Heart right ventricle (tissue), 16 donors: Measurements from ENCODE around the gene TRNAU1AP. TPM values are rescaled to one million over a fixed set of nuclear protein-coding genes. Genes with fewer than 3 reads are reported as not detected.

Experiments used
- ATAC-seq, 8 donors: fragments of 200-7000 bp; cut with Tn5 transposase; one replicate each; pipeline ENCODE4 v1.9.1; 2020; ENCODE audit warnings: mild to moderate bottlenecking in 8 of 8, moderate library complexity in 8 of 8, moderate number of reproducible peaks in 1 of 8
- DNase-seq, 2 donors: peaks; one replicate each; pipeline ENCODE4 v3.0.0-alpha.2; 2020
- H3K27ac ChIP-seq, 10 donors: fragments of 200-600 bp; sonication (generic) in 2 of 10; one replicate each; pipeline versions ENCODE4 v1.5.0 to v1.8.0; 2020 to 2022; ENCODE audit warnings: mild to moderate bottlenecking in 3 of 10
- H3K27me3 ChIP-seq, 7 donors: fragments of 200-600 bp; one replicate each; pipeline ENCODE4 v1.8.0; 2021 to 2022; ENCODE audit warnings: mild to moderate bottlenecking in 2 of 7
- H3K36me3 ChIP-seq, 9 donors: fragments of 200-600 bp; sonication (generic) in 1 of 9; one replicate each; pipeline versions ENCODE4 v1.5.0 to v1.8.0; 2020 to 2022; ENCODE audit warnings: mild to moderate bottlenecking in 2 of 9
- H3K4me1 ChIP-seq, 9 donors: fragments of 200-600 bp; sonication (generic) in 1 of 9; one replicate each; pipeline versions ENCODE4 v1.5.0 to v1.8.0; 2020 to 2022; ENCODE audit warnings: mild to moderate bottlenecking in 4 of 9
- H3K4me3 ChIP-seq, 10 donors: fragments of 200-600 bp; sonication (generic) in 2 of 10; one replicate each; pipeline versions ENCODE4 v1.5.0 to v1.8.0; 2020 to 2022; ENCODE audit warnings: mild to moderate bottlenecking in 7 of 10, moderate library complexity in 2 of 10
- H3K9me3 ChIP-seq, 11 donors: fragments of 200-600 bp in 10 of 11; sonication (generic) in 2 of 11; one replicate each; pipeline versions ENCODE4 v1.5.0 to v1.8.0; 2013 to 2022; ENCODE audit warnings: mild to moderate bottlenecking in 2 of 11, control low read depth in 1 of 11, moderate library complexity in 1 of 11
- CTCF ChIP-seq, 9 donors: fragments of 200-600 bp; sonication (generic) in 2 of 9; IDR thresholded peaks; one replicate each; pipeline versions ENCODE4 v1.5.0 to v1.8.0; 2021 to 2022; ENCODE audit warnings: antibody characterized with exemption in 9 of 9, mild to moderate bottlenecking in 5 of 9, moderate library complexity in 1 of 9
- WGBS, 2 donors: extraction: QIAGEN DNeasy Blood & Tissue Kit; methylation state at CpG; one replicate each; pipeline ENCODE4 v1.1.7; 2013; ENCODE audit warnings: inconsistent platforms in 1 of 2; 5-methylcytosine and 5-hydroxymethylcytosine counted together
- intact Hi-C, 10 donors: fragments of 100-400 bp; cut with DNase I; formaldehyde crosslinking; loops; one replicate each; pipeline versions ENCODE4 v1.11.1 to v1.14.2; 2022
- polyA plus RNA-seq, 2 donors: library from polyadenylated mRNA; stranded (reverse); fragments of 200-250 nt; gene quantifications; one replicate each; pipeline ENCODE4 v1.2.3, GENCODE V29; 2013
- total RNA-seq, 10 donors: library from RNA; stranded (reverse); fragmentation: NEBNext Ultra II Directional in 3 of 10; extraction: Animal tissue kit (Norgen Biotek cat#: 25700) in 3 of 10; gene quantifications; one replicate each; pipeline versions ENCODE4 v1.2.1 to v1.2.4, GENCODE V29; 2021 to 2023
- donor health status: Arrhythmogenic right ventricular cardiomyopathy.
- donor health status: ischemic (EF 13 %, LVEDD 7.1; RV severe dilation, severe dysfunction).
- donor health status: healthy with polysubstance abuse.
- donor health status: DM: no; HTN: yes; CAD: no.
- donor health status: DM: no; HTN: no; CAD: no.
- donor health status: ischemic (EF 25% LVEDD 6.9; RV normal size, moderate dysfunction).
- donor health status: ischemic (EF 25% LVEDD 5.7; RV mildly dilated, moderate dysfunction).
- donor health status: healthy.
- donor health status: DM: yes; HTN: yes; CAD: no.
- donor health status: Ischemic cardiomyopathy.
- donor health status: ischemic (EF 35%, LVEDD 5.7; RV mildly dilated, moderate dysfunction).
- donor health status: nonischemic (EF 11% LVEDD 7.7; RV severe dilation, severe dysfunction).
- donor health status: DM: yes; HTN: yes; CAD: no.
- donor health status: PGD.
- donor health status: ischemic (EF 29% LVEDD 5.4; RV normal size, mild dysfunction).
- donor health status: nonischemic (EF 23%, LVEDD 6.1; RV moderate dilation, normal function).

The TRNAU1AP gene
- total and polyA plus RNA-seq, 12 donors = 13.1 to 21.4 (median 16.5) TPM

- Histone ChIP-seq H3K36me3 (peaks cover 3 to 75% (median 31%) of the 10 kb centered on the region in 9 donors), H3K27ac (no peak overlapping the region), H3K9me3 (no peaks in the 10 kb centered on the region), H3K4me1 (peaks cover 0 to 46% (median 25%) of the 10 kb centered on the region in 9 donors), H3K4me3 (no peak overlapping the region), H3K27me3 (no peaks in the 10 kb centered on the region)
- 82 to 83% methylated on average over 6 of the region's 6 CpGs for WGBS, 2 donors
- ATAC-seq = no peak
- no peak for TF ChIP-seq CTCF (IDR thresholded peaks at IDR 0.05)
- intact Hi-C loops = loop anchor here in 2 of 10 donors (10.0 kb wide), 2 partner anchors 333 to 343 kb away; partner anchors contain the start of genes ATP5IF1 (in 1 of the 2) and DNAJC8 (in 1 of the 2)
- no peak for DNase-seq
These were observed 25.1 kb downstream of the TRNAU1AP start for GRCh38 chr1:28577738-28578536.

- no peak overlapping the region for H3K4me3 ChIP-seq
- TF ChIP-seq CTCF (IDR thresholded peaks at IDR 0.05) = no peak
- ATAC-seq = no peak
These were observed 25.9 kb downstream of the TRNAU1AP start for GRCh38 chr1:28578696-28579218.

GRCh38 chr1:28579401-28579800 lies 26.5 kb downstream of the TRNAU1AP start:
- peak overlapping the region in 1 of 10 donors; percentile 85 for H3K4me3 ChIP-seq
- TF ChIP-seq CTCF (IDR thresholded peaks at IDR 0.05) = no peak
- peaks cover 3 to 62% (median 28%) of the 10 kb centered on the region in 9 donors for H3K36me3 ChIP-seq
- H3K27me3 ChIP-seq = no peaks in the 10 kb centered on the region
- no peak for ATAC-seq
- H3K27ac ChIP-seq = peak overlapping the region in 1 of 10 donors; percentile 26
- 92 to 93% methylated on average over 1 of the region's 1 CpG for WGBS, 2 donors
- H3K9me3 ChIP-seq = no peaks in the 10 kb centered on the region
- intact Hi-C loops = loop anchor here in 2 of 10 donors (10.0 kb wide), 2 partner anchors 335 to 345 kb away; partner anchors contain the start of genes ATP5IF1 (in 1 of the 2) and DNAJC8 (in 1 of the 2)
- no peak for DNase-seq
- H3K4me1 ChIP-seq = peaks cover 0 to 48% (median 26%) of the 10 kb centered on the region in 9 donors

More at GRCh38 chr1:28578696-28579218, 25.9 kb downstream of the TRNAU1AP start:
- Histone ChIP-seq H3K4me1 (peaks cover 0 to 48% (median 26%) of the 10 kb centered on the region in 9 donors), H3K27me3 (no peaks in the 10 kb centered on the region), H3K36me3 (peaks cover 3 to 67% (median 31%) of the 10 kb centered on the region in 9 donors), H3K9me3 (no peaks in the 10 kb centered on the region), H3K27ac (peak overlapping the region in 1 of 10 donors; percentile 26)
- intact Hi-C loops = loop anchor here in 2 of 10 donors (10.0 kb wide), 2 partner anchors 334 to 344 kb away; partner anchors contain the start of genes ATP5IF1 (in 1 of the 2) and DNAJC8 (in 1 of the 2)
- DNase-seq = no peak
- 82 to 84% methylated on average over 6 of the region's 6 CpGs for WGBS, 2 donors
